Measurements from ENCODE around the gene SPINK4.

Gene SPINK4

GRCh38 chr9:33230756-33231622, 9.0 kb upstream of the SPINK4 start:
- no peak overlapping the region for H3K9ac ChIP-seq (ENCODE audit: low read length)
- H3K27me3 ChIP-seq (replicated peaks; ENCODE audit: control insufficient read depth, insufficient read depth, low read length) = peaks cover 3% of the 10 kb centered on the region
- no peak overlapping the region for H3K4me3 ChIP-seq (ENCODE audit: low read length)
- no peaks in the 10 kb centered on the region for H3K36me3 ChIP-seq (ENCODE audit: control insufficient read depth, insufficient read depth, low read length, severe bottlenecking)
- no peaks in the 10 kb centered on the region for H3K4me1 ChIP-seq (ENCODE audit: control insufficient read depth, insufficient read depth, low read length)
- no peak for DNase-seq (ENCODE audit: low read depth)
- H3K9me3 ChIP-seq (ENCODE audit: control insufficient read depth, low read length) = no peaks in the 10 kb centered on the region

- no peaks in the 10 kb centered on the region for H3K9me3 ChIP-seq (ENCODE audit: control insufficient read depth, low read length)
- H3K27me3 ChIP-seq (replicated peaks; ENCODE audit: control insufficient read depth, insufficient read depth, low read length) = peaks cover 3% of the 10 kb centered on the region
- H3K36me3 ChIP-seq (ENCODE audit: control insufficient read depth, insufficient read depth, low read length, severe bottlenecking) = no peaks in the 10 kb centered on the region
- H3K9ac ChIP-seq (ENCODE audit: low read length) = no peak overlapping the region
- no peak for DNase-seq (ENCODE audit: low read depth)
- H3K4me3 ChIP-seq (ENCODE audit: low read length) = no peak overlapping the region
- no peaks in the 10 kb centered on the region for H3K4me1 ChIP-seq (ENCODE audit: control insufficient read depth, insufficient read depth, low read length)
These were observed 8.4 kb upstream of the SPINK4 start for GRCh38 chr9:33231623-33231942.

DNA sequence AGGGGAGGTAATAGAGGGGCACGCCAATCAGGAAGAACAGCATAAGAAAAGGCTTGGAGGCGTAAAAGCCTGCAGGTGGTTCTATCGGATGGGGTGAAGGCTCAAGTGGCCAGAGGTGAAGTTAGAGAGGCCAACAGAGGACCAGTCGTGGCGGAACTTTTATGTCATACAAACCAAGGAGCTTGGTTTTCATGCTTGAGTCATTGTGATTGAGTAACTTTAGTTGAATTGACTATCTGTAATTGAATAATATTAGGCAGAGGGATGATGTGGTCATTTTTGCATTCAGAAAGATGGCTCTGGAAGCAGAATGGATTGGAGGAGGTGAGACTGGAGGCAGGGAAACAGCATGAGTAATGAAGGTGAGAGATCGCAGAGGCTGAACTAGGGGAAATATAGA, 7.2 kb upstream of the SPINK4 start:
- Histone ChIP-seq H3K9ac (ENCODE audit: low read length) (no peak overlapping the region), H3K9me3 (ENCODE audit: control insufficient read depth, low read length) (no peaks in the 10 kb centered on the region), H3K4me3 (ENCODE audit: low read length) (no peak overlapping the region), H3K27me3 (replicated peaks; ENCODE audit: control insufficient read depth, insufficient read depth, low read length) (peaks cover 3% of the 10 kb centered on the region), H3K4me1 (ENCODE audit: control insufficient read depth, insufficient read depth, low read length) (no peaks in the 10 kb centered on the region), H3K36me3 (ENCODE audit: control insufficient read depth, insufficient read depth, low read length, severe bottlenecking) (no peaks in the 10 kb centered on the region)
- no peak for DNase-seq (ENCODE audit: low read depth)

DNA sequence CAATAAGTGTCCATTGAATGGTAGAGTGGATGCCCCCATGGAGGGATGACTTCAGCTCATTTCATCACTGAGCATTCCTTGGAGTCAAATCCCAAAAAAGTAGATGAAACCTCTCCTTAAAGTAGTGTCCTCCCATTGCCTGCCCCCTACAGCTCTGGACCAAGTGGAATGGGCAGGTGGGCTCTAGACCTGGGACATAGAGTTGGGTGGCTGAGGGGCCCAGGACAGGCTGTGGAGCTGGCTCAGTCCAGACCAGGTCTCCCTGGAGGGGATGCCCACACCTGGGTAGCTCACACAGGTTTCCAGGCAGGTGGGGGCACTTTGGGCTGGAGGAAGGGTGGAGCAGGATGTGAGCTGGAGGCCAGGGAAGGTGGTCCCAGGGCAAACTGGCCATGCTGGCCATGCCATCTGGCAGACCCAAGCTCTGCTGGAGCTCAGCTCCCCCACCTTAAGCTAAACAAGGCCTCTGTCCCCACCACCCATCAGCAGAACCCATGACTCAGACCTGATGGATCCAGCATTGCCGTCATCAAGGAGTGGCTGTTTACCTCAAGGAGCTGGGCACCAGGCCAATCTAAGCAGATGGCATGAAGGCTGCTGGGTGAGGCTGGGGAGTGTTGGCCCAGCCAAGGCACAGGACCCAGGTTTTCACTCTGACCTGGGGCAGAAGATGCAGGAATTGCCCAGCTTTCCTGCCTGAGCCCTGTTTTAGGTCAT, 6.2 kb upstream of the SPINK4 start:
- H3K36me3 ChIP-seq (ENCODE audit: control insufficient read depth, insufficient read depth, low read length, severe bottlenecking) = no peaks in the 10 kb centered on the region
- no peaks in the 10 kb centered on the region for H3K4me1 ChIP-seq (ENCODE audit: control insufficient read depth, insufficient read depth, low read length)
- no peak overlapping the region for H3K4me3 ChIP-seq (ENCODE audit: low read length)
- H3K9me3 ChIP-seq (ENCODE audit: control insufficient read depth, low read length) = no peaks in the 10 kb centered on the region
- peaks cover 3% of the 10 kb centered on the region for H3K27me3 ChIP-seq (replicated peaks; ENCODE audit: control insufficient read depth, insufficient read depth, low read length)
- no peak overlapping the region for H3K9ac ChIP-seq (ENCODE audit: low read length)
- DNase-seq (ENCODE audit: low read depth) = peak; percentile 76

DNA sequence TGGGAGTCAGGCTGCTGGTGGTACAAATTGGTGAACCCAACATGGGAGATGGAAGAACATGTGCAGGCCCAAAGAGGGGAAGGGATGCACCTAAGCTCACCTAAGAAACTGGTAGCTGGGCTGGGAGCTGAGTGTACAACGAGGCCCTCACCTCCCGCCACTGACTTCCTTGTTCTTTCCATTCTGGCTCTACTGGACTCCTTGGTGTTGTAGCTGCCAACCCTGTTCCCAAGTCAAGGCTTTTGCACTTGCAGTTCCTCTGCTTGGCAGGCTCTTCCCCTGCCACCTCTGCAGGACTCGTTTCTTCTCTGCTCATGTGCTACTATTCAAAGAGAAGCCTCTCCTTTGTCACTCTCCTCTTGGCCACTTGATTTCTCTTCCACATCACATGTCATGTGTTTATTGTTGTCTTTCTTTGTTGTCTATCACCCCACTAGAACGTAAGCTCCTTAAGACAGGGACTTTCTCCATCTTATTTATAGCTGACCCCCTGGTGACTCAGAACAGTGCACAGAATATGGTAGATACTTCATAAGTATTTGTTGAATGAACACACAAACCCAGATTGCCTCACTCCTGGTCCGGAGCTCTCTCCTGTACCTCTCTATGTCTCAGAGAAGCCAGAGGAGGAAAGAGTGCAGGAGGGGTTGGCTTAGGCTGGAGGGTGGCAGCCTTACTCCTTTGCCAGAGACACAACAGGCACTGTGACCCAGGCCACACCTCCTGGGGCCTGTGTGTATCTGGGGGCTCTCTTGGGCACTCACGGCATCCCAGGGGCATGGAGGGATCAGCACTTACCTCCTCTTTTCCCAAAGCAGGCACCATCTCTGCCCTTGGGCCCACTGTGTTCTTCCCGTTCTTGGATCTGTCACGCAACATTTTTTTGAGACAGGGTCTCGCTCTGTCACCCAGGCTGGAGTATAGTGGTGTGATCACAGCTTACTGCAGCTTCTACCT, 5.2 kb upstream of the SPINK4 start:
- Histone ChIP-seq H3K9me3 (ENCODE audit: control insufficient read depth, low read length) (no peaks in the 10 kb centered on the region), H3K36me3 (ENCODE audit: control insufficient read depth, insufficient read depth, low read length, severe bottlenecking) (no peaks in the 10 kb centered on the region), H3K4me3 (ENCODE audit: low read length) (no peak overlapping the region), H3K9ac (ENCODE audit: low read length) (no peak overlapping the region), H3K27me3 (replicated peaks; ENCODE audit: control insufficient read depth, insufficient read depth, low read length) (peaks cover 3% of the 10 kb centered on the region), H3K4me1 (ENCODE audit: control insufficient read depth, insufficient read depth, low read length) (no peaks in the 10 kb centered on the region)
- DNase-seq (ENCODE audit: low read depth) = peak; percentile 7

DNA sequence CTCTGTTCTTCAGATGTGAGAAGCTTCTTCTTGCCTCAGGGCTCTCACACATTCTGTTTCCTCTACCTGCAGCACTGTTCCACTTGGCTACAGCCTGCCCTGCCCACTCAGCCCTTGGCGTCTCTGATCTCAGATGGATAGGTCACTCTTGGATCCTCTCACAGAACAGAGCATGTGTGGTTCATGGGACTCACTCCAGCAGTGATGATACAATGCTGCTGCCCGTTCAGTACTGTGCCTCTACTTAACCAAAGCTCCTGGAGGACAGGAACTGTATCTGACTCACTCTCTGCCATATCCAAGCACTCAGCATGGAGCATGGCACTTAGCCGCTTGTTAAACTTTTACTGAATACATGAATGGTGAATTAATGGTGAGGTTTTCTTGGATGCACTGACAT, 3.4 kb upstream of the SPINK4 start:
- Histone ChIP-seq H3K27me3 (replicated peaks; ENCODE audit: control insufficient read depth, insufficient read depth, low read length) (peaks cover 3% of the 10 kb centered on the region), H3K4me1 (ENCODE audit: control insufficient read depth, insufficient read depth, low read length) (no peaks in the 10 kb centered on the region), H3K9ac (ENCODE audit: low read length) (no peak overlapping the region), H3K9me3 (ENCODE audit: control insufficient read depth, low read length) (no peaks in the 10 kb centered on the region), H3K4me3 (ENCODE audit: low read length) (no peak overlapping the region), H3K36me3 (ENCODE audit: control insufficient read depth, insufficient read depth, low read length, severe bottlenecking) (no peaks in the 10 kb centered on the region)
- no peak for DNase-seq (ENCODE audit: low read depth)

- peaks cover 5% of the 10 kb centered on the region for H3K27me3 ChIP-seq (replicated peaks; ENCODE audit: control insufficient read depth, insufficient read depth, low read length)
- no peaks in the 10 kb centered on the region for H3K36me3 ChIP-seq (ENCODE audit: control insufficient read depth, insufficient read depth, low read length, severe bottlenecking)
- no peak overlapping the region for H3K4me3 ChIP-seq (ENCODE audit: low read length)
- H3K4me1 ChIP-seq (ENCODE audit: control insufficient read depth, insufficient read depth, low read length) = no peaks in the 10 kb centered on the region
- DNase-seq (ENCODE audit: low read depth) = no peak
- H3K9ac ChIP-seq (ENCODE audit: low read length) = no peak overlapping the region
- H3K9me3 ChIP-seq (ENCODE audit: control insufficient read depth, low read length) = no peaks in the 10 kb centered on the region
These were observed 1.3 kb downstream of the SPINK4 start for GRCh38 chr9:33241298-33241697.

DNA sequence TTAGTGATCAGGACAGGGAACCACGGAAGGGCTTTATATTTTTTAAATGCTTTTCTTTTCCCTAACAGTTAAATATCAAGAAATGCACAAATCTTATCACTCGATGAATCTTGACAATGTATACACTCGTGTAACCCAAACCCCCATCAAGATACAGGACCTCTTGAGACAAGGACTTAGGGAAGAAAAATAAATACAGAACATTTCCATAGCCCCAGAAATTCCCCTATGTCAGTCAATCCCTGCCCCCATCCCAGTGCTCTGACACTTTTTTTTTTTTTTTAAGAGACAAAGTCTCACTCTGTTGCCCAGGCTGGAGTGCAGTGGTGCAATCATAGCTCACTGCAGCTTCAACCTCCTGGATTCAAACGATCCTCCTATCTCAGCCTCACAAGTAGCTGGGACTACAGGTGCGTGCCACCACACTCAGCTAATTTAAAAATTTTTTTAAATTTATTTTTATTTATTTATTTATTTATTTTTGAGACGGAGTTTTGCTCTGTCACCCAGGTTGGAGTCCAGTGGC, 2.7 kb downstream of the SPINK4 start:
- H3K4me3 ChIP-seq (ENCODE audit: low read length) = no peak overlapping the region
- no peaks in the 10 kb centered on the region for H3K9me3 ChIP-seq (ENCODE audit: control insufficient read depth, low read length)
- no peaks in the 10 kb centered on the region for H3K36me3 ChIP-seq (ENCODE audit: control insufficient read depth, insufficient read depth, low read length, severe bottlenecking)
- H3K9ac ChIP-seq (ENCODE audit: low read length) = no peak overlapping the region
- H3K4me1 ChIP-seq (ENCODE audit: control insufficient read depth, insufficient read depth, low read length) = no peaks in the 10 kb centered on the region
- no peak for DNase-seq (ENCODE audit: low read depth)
- H3K27me3 ChIP-seq (replicated peaks; ENCODE audit: control insufficient read depth, insufficient read depth, low read length) = peaks cover 5% of the 10 kb centered on the region

DNA sequence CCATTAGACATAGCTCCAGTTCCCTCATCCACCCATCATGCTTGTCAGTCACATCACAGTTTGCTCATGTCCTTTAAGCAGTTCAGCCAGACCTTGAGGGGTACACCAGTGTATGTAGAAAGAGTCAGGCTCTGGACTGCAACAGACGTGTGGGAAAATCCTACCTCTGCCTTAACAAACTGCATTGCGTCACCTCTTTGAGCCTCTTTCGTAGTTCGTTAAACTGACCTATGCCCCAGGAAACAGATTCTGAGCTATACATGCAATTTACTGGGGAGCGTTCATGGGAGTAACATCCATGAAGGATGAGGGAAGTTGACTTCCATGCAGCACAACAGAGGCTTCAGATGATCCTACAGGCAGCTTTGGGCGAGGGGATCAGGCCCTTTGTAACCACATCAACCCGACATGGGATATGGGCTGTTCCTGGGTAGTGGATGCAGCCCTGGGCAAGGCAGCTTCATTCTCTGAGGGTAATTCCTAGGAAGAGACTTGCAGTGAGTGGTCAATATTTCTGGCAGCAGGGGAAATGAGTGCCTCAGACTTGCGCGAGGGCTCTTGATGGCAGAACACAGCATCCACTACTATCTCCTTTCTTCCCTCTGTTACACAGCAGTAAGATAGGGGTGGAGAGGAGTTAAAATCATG, 4.3 kb downstream of the SPINK4 start:
- no peak for DNase-seq (ENCODE audit: low read depth)
- H3K4me3 ChIP-seq (ENCODE audit: low read length) = no peak overlapping the region
- H3K9ac ChIP-seq (ENCODE audit: low read length) = no peak overlapping the region
- no peaks in the 10 kb centered on the region for H3K4me1 ChIP-seq (ENCODE audit: control insufficient read depth, insufficient read depth, low read length)
- peaks cover 5% of the 10 kb centered on the region for H3K27me3 ChIP-seq (replicated peaks; ENCODE audit: control insufficient read depth, insufficient read depth, low read length)
- H3K9me3 ChIP-seq (ENCODE audit: control insufficient read depth, low read length) = no peaks in the 10 kb centered on the region
- H3K36me3 ChIP-seq (ENCODE audit: control insufficient read depth, insufficient read depth, low read length, severe bottlenecking) = no peaks in the 10 kb centered on the region

DNA sequence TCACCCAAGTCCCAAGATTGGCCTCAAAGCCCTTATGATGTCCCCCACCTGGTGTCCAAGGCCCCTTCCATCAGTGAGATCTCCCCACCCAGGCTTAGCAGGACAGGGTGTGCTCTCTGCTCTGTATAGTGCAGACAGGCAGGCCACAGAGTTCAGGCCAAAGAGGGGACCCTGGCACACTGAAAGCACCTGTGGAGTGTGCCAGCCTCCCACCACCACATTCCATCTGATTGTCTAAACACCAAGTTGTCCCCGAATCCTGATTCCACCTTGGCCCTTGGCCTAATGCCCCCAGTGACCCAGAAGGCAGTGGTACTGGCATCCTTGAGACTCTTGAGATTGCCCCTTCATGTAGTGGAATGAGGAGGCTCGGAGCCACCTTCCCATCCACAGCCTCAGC, 5.4 kb downstream of the SPINK4 start:
- Histone ChIP-seq H3K4me3 (ENCODE audit: low read length) (no peak overlapping the region), H3K9ac (ENCODE audit: low read length) (no peak overlapping the region), H3K9me3 (ENCODE audit: control insufficient read depth, low read length) (no peaks in the 10 kb centered on the region), H3K27me3 (replicated peaks; ENCODE audit: control insufficient read depth, insufficient read depth, low read length) (peaks cover 5% of the 10 kb centered on the region), H3K36me3 (ENCODE audit: control insufficient read depth, insufficient read depth, low read length, severe bottlenecking) (no peaks in the 10 kb centered on the region), H3K4me1 (ENCODE audit: control insufficient read depth, insufficient read depth, low read length) (peaks cover 1% of the 10 kb centered on the region)
- DNase-seq (ENCODE audit: low read depth) = no peak
